Measurements from ENCODE around the gene GORAB. TPM values are rescaled to one million over a fixed set of nuclear protein-coding genes. Genes with fewer than 3 reads are reported as not detected.

The GORAB gene
- total and polyA plus RNA-seq, 2 of the 13 experiments (the other 11 are each of a cell fraction or from before 2014, with no cell fraction given): 6.6 to 9.2 TPM

DNA sequence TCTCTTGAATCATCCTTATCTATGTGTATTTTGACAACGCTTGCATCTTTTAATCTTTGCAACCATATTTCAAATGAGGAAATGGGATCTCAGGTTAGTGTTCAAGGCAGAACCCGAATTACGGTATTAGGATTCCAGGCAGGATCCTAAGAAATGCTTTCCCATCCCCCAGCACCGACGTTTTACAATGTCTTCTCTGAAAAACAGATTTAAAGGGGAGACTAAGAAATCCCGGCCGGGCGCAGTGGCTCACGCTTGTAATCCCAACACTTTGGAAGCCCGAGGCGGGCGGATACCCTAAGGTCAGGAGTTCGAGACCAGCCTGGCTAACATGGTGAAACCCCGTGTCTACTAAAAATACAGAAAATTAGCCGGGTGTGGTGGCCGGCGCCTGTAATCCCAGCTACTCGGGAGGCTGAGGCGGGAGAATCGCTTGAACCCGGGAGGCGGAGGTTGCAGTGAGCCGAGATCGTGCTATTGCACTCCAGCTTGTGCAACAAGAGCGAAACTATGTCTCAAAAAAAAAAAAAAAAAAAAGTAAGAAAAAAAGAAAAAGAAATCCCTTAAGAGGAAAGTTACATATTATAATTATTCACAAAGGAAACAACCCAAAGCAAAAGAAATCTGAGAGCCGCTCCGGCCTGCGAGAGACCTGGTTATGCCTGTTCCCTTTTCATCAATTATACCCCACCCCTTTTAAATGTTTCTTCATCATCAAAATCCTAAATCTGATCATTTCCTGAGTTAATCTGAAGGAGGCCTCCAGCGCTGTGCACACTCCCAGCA lies 801 bp upstream of the GORAB start:
- CTCF ChIA-PET (ENCODE audit: low intra/inter-chr PET ratio, low total read pairs): no interaction called here
- no peak; the same call in 2 of the 3 replicates for ATAC-seq
- no peak for TF ChIP-seq JUNB (CRISPR knock-in tag; IDR thresholded peaks at IDR 0.05; ENCODE audit: borderline replicate concordance)
- TF ChIP-seq, protein P1, sequence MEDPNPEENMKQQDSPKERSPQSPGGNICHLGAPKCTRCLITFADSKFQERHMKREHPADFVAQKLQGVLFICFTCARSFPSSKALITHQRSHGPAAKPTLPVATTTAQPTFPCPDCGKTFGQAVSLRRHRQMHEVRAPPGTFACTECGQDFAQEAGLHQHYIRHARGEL (CRISPR knock-in tag; IDR thresholded peaks at IDR 0.05): no peak
- TF ChIP-seq, protein P2, sequence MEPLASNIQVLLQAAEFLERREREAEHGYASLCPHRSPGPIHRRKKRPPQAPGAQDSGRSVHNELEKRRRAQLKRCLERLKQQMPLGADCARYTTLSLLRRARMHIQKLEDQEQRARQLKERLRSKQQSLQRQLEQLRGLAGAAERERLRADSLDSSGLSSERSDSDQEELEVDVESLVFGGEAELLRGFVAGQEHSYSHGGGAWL (CRISPR knock-in tag; IDR thresholded peaks at IDR 0.05): no peak
- no peak for TF ChIP-seq PCBP2 (optimal IDR thresholded peaks at IDR 0.05; ENCODE audit: low read depth, low read length, poor library complexity, severe bottlenecking)
- no peak for TF ChIP-seq ZNF883 (CRISPR knock-in tag; IDR thresholded peaks at IDR 0.05; ENCODE audit: not compliant biosample characterization)
- TF ChIP-seq ZNF709 (CRISPR knock-in tag; IDR thresholded peaks at IDR 0.05): no peak
- TF ChIP-seq FOXM1 (CRISPR knock-in tag; IDR thresholded peaks at IDR 0.05): no peak
- TF ChIP-seq ZNF672 (CRISPR knock-in tag; IDR thresholded peaks at IDR 0.05): no peak
- TF ChIP-seq ZNF550 (CRISPR knock-in tag; IDR thresholded peaks at IDR 0.05; ENCODE audit: borderline replicate concordance): no peak
- TF ChIP-seq, protein P3, sequence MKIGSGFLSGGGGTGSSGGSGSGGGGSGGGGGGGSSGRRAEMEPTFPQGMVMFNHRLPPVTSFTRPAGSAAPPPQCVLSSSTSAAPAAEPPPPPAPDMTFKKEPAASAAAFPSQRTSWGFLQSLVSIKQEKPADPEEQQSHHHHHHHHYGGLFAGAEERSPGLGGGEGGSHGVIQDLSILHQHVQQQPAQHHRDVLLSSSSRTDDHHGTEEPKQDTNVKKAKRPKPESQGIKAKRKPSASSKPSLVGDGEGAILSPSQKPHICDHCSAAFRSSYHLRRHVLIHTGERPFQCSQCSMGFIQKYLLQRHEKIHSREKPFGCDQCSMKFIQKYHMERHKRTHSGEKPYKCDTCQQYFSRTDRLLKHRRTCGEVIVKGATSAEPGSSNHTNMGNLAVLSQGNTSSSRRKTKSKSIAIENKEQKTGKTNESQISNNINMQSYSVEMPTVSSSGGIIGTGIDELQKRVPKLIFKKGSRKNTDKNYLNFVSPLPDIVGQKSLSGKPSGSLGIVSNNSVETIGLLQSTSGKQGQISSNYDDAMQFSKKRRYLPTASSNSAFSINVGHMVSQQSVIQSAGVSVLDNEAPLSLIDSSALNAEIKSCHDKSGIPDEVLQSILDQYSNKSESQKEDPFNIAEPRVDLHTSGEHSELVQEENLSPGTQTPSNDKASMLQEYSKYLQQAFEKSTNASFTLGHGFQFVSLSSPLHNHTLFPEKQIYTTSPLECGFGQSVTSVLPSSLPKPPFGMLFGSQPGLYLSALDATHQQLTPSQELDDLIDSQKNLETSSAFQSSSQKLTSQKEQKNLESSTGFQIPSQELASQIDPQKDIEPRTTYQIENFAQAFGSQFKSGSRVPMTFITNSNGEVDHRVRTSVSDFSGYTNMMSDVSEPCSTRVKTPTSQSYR (CRISPR knock-in tag; IDR thresholded peaks at IDR 0.05; ENCODE audit: borderline replicate concordance): no peak
- peak; percentile 9; the same call in 1 of the 2 replicates for TF ChIP-seq ZNF563 (CRISPR knock-in tag; IDR thresholded peaks at IDR 0.05)
- TF ChIP-seq ETV6 (CRISPR knock-in tag; conservative IDR thresholded peaks at IDR 0.05): 0 out of 2 replicates have a peak, but pooled peaks have one; percentile 10
- TF ChIP-seq, protein P4, sequence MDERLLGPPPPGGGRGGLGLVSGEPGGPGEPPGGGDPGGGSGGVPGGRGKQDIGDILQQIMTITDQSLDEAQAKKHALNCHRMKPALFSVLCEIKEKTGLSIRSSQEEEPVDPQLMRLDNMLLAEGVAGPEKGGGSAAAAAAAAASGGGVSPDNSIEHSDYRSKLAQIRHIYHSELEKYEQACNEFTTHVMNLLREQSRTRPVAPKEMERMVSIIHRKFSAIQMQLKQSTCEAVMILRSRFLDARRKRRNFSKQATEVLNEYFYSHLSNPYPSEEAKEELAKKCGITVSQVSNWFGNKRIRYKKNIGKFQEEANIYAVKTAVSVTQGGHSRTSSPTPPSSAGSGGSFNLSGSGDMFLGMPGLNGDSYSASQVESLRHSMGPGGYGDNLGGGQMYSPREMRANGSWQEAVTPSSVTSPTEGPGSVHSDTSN (CRISPR knock-in tag; IDR thresholded peaks at IDR 0.05): no peak
- TF ChIP-seq SIX1 (CRISPR knock-in tag; IDR thresholded peaks at IDR 0.05; ENCODE audit: borderline replicate concordance): no peak
- no peak for TF ChIP-seq SRSF9 (IDR thresholded peaks at IDR 0.05; ENCODE audit: borderline replicate concordance, insufficient read depth, low read depth, low read length, poor library complexity, severe bottlenecking)
- TF ChIP-seq ZNF589 (CRISPR knock-in tag; conservative IDR thresholded peaks at IDR 0.05): no peak
- no peak for TF ChIP-seq ZNF737 (CRISPR knock-in tag; IDR thresholded peaks at IDR 0.05; ENCODE audit: borderline replicate concordance)
- 0 out of 2 replicates have a peak, but pooled peaks have one; percentile 4 for TF ChIP-seq ZNF235 (CRISPR knock-in tag; IDR thresholded peaks at IDR 0.05; ENCODE audit: borderline replicate concordance)
- TF ChIP-seq, protein P5, sequence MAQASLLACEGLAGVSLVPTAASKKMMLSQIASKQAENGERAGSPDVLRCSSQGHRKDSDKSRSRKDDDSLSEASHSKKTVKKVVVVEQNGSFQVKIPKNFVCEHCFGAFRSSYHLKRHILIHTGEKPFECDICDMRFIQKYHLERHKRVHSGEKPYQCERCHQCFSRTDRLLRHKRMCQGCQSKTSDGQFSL (CRISPR knock-in tag; IDR thresholded peaks at IDR 0.05): no peak

More for the DNA sequence above, 801 bp upstream of the GORAB start:
- no peaks in the 10 kb centered on the region; a peak in 1 of 5 replicates for H3K27me3 ChIP-seq (ENCODE audit: control insufficient read depth in 1 of 2, insufficient read depth in 2 of 2, low read length in 2 of 2)
- FAIRE-seq (no peak), DNase-seq (ENCODE audit: low spot score) (no peak)
- peak overlapping the region; percentile 93 for H2AFZ ChIP-seq (ENCODE audit: low read length)
- in situ Hi-C loops (cut with HindIII; ENCODE audit: extremely low pct_ligation_motif_present, low pct_unique_long_range_greater_than_20kb): no loop called here
- no peaks in the 10 kb centered on the region for H3K9me3 ChIP-seq (ENCODE audit: low read length)
- H4K20me1 ChIP-seq (ENCODE audit: insufficient read depth, low read length): no peaks in the 10 kb centered on the region
- H3K4me3 ChIP-seq (replicated peaks in 1 of 3; ENCODE audit: insufficient read depth in 1 of 3, low read depth in 2 of 3, low read length in 3 of 3): peak overlapping the region; percentile 76 to 96 (median 77)
- TSS peak; percentile 96 for BruUV-seq (replicated peaks)
- peaks cover 32% of the 10 kb centered on the region for H3K4me1 ChIP-seq (ENCODE audit: insufficient read depth, low read length)
- intact Hi-C loops (cut with micrococcal nuclease; ENCODE audit: unreplicated experiment): loop anchor here (2.0 kb wide), 1 partner anchor 456 kb away; the partner anchor contains the start of gene KIFAP3
- H3K27ac ChIP-seq (ENCODE audit: extremely low read length, insufficient read depth, low read length): peak overlapping the region; percentile 90
- peak overlapping the region; percentile 88 for H3K9ac ChIP-seq (ENCODE audit: insufficient read depth, low read depth, low read length)
- H3K79me2 ChIP-seq (ENCODE audit: insufficient read depth, low read length): peaks cover 27% of the 10 kb centered on the region
- peak overlapping the region; percentile 73 for H3K4me2 ChIP-seq (ENCODE audit: low read depth, low read length)
- H3K36me3 ChIP-seq (replicated peaks in 1 of 2; ENCODE audit: control insufficient read depth in 1 of 2, insufficient read depth in 2 of 2, low read length in 2 of 2): no peaks in the 10 kb centered on the region
- POLR2A ChIA-PET: interaction anchor here (1.2 kb wide), 1 partner anchor 638 kb away, joined by 7 read pairs; the partner anchor contains the start of gene SCYL3
- 11% methylated on average over 24 of the region's 29 CpGs for WGBS (ENCODE audit: low lambda C conversion rate)

Data from HepG2 (cell line).